Mesenchymal stem cell (in vitro differentiated cells and primary cell): ENCODE data around the gene TP53BP2.

Source experiments
- DNase-seq: peaks from one replicate; pipeline ENCODE4 v3.0.0-alpha.2; 2013
- H2AFZ ChIP-seq: one replicate; pipeline ENCODE4 v1.6.1; 2013; ENCODE audit warnings: low read depth, mild to moderate bottlenecking, control low read depth, inconsistent platforms, low read length, moderate library complexity
- H2AK5ac ChIP-seq: 2 replicates; pipeline ENCODE4 v1.6.1; 2013; ENCODE audit warnings: low read length, moderate library complexity, mild to moderate bottlenecking, inconsistent platforms; ENCODE audit not compliant: severe bottlenecking
- H2BK120ac ChIP-seq: one replicate; pipeline ENCODE4 v1.6.1; 2013; ENCODE audit warnings: low read depth, mild to moderate bottlenecking, inconsistent platforms, low read length, moderate library complexity
- H2BK12ac ChIP-seq, 2 experiments: one replicate each; pipeline ENCODE4 v1.6.1; 2013; ENCODE audit warnings: inconsistent platforms in 2 of 2, low read length in 2 of 2, mild to moderate bottlenecking in 2 of 2, moderate library complexity in 2 of 2, control low read depth in 1 of 2
- H2BK15ac ChIP-seq: one replicate; pipeline ENCODE4 v1.6.1; 2013; ENCODE audit warnings: mild to moderate bottlenecking, low read depth, inconsistent platforms; ENCODE audit not compliant: poor library complexity, severe bottlenecking
- H2BK5ac ChIP-seq: 2 replicates; pipeline ENCODE4 v1.6.1; 2013; ENCODE audit warnings: low read depth, mild to moderate bottlenecking, low read length, control low read depth, inconsistent platforms; ENCODE audit not compliant: poor library complexity, severe bottlenecking
- H3K14ac ChIP-seq, 2 experiments: one replicate each; pipeline ENCODE4 v1.6.1; 2013; ENCODE audit warnings: inconsistent platforms in 2 of 2, low read length in 2 of 2, control low read depth in 1 of 2, mild to moderate bottlenecking in 1 of 2, moderate library complexity in 1 of 2
- H3K18ac ChIP-seq, 2 experiments: one replicate each; pipeline ENCODE4 v1.6.1; 2013; ENCODE audit warnings: inconsistent platforms in 2 of 2, low read length in 2 of 2, control low read depth in 1 of 2, low read depth in 1 of 2, mild to moderate bottlenecking in 1 of 2
- H3K23ac ChIP-seq, 2 experiments: one replicate each; pipeline ENCODE4 v1.6.1; 2013; ENCODE audit warnings: inconsistent platforms in 2 of 2, low read length in 2 of 2, mild to moderate bottlenecking in 2 of 2, moderate library complexity in 2 of 2, control low read depth in 1 of 2
- H3K27ac ChIP-seq: 2 replicates; pipeline ENCODE4 v1.5.1; 2013; ENCODE audit warnings: mild to moderate bottlenecking, moderate library complexity, low read length, control low read depth, inconsistent platforms; ENCODE audit not compliant: poor library complexity, severe bottlenecking
- H3K27me3 ChIP-seq, 2 experiments: 2 replicates each; pipeline versions ENCODE4 v1.6.1 to v1.7.0; 2013; ENCODE audit warnings: low read length in 2 of 2, mild to moderate bottlenecking in 2 of 2, moderate library complexity in 2 of 2, control low read depth in 1 of 2, inconsistent platforms in 1 of 2; ENCODE audit not compliant: control insufficient read depth in 1 of 2, insufficient read depth in 1 of 2
- H3K36me3 ChIP-seq, 2 experiments: 2 replicates each; pipeline versions ENCODE4 v1.6.1 to v1.7.0; 2013; ENCODE audit warnings: low read length in 2 of 2, control low read depth in 1 of 2, inconsistent platforms in 1 of 2, low read depth in 1 of 2, mild to moderate bottlenecking in 1 of 2; ENCODE audit not compliant: insufficient read depth in 2 of 2, control insufficient read depth in 1 of 2
- H3K4ac ChIP-seq, 2 experiments: one replicate each; pipeline ENCODE4 v1.6.1; 2013; ENCODE audit warnings: inconsistent platforms in 2 of 2, low read length in 2 of 2, mild to moderate bottlenecking in 2 of 2, moderate library complexity in 2 of 2, control low read depth in 1 of 2, low read depth in 1 of 2
- H3K4me1 ChIP-seq: 2 replicates; pipeline ENCODE4 v1.6.1; 2013; ENCODE audit warnings: low read depth, low read length, control low read depth; ENCODE audit not compliant: control insufficient read depth, insufficient read depth
- H3K4me2 ChIP-seq: 2 replicates; pipeline ENCODE4 v1.6.1; 2013; ENCODE audit warnings: low read length, mild to moderate bottlenecking, inconsistent platforms; ENCODE audit not compliant: poor library complexity, severe bottlenecking
- H3K4me3 ChIP-seq, 2 experiments: 2 replicates each; pipeline versions ENCODE4 v1.5.1 to v1.7.0; 2013; ENCODE audit warnings: low read length in 2 of 2, mild to moderate bottlenecking in 2 of 2, control low read depth in 1 of 2, low read depth in 1 of 2; ENCODE audit not compliant: insufficient read depth in 1 of 2
- H3K79me1 ChIP-seq: replicated peaks from 2 replicates; pipeline ENCODE4 v1.6.1; 2013; ENCODE audit warnings: mild to moderate bottlenecking, control low read depth, low read length, inconsistent platforms; ENCODE audit not compliant: poor library complexity, severe bottlenecking
- H3K9ac ChIP-seq: 2 replicates; pipeline ENCODE4 v1.7.0; 2013; ENCODE audit warnings: mild to moderate bottlenecking, low read length, moderate library complexity
- H3K9me3 ChIP-seq: 2 replicates; pipeline ENCODE4 v1.7.0; 2013; ENCODE audit warnings: mild to moderate bottlenecking, low read length; ENCODE audit not compliant: control insufficient read depth
- H4K8ac ChIP-seq: one replicate; pipeline ENCODE4 v1.6.1; 2013; ENCODE audit warnings: inconsistent platforms, mild to moderate bottlenecking, low read length, moderate library complexity
- H4K91ac ChIP-seq: one replicate; pipeline ENCODE4 v1.6.1; 2013; ENCODE audit warnings: mild to moderate bottlenecking, low read length, inconsistent platforms
- WGBS: methylation state at CpG from one replicate; pipeline ENCODE4 v1.1.7; 2013; ENCODE audit warnings: mixed read lengths; 5-methylcytosine and 5-hydroxymethylcytosine counted together

TP53BP2 gene

GRCh38 chr1:223754681-223755431 lies 90.9 kb downstream of the TP53BP2 start:
- Histone ChIP-seq H3K18ac (no peak overlapping the region), H4K91ac (no peak overlapping the region), H3K23ac (no peak overlapping the region), H3K4ac (no peak overlapping the region), H3K4me2 (no peak overlapping the region), H4K8ac (peak overlapping the region; percentile 29), H3K4me1 (no peaks in the 10 kb centered on the region), H3K14ac (no peak overlapping the region), H2BK5ac (no peak overlapping the region), H3K27ac (no peak overlapping the region), H2AFZ (no peak overlapping the region), H3K9ac (no peak overlapping the region), H3K36me3 (peaks cover 91 to 100% of the 10 kb centered on the region in 2 experiments), H2BK120ac (no peak overlapping the region), H2BK15ac (no peak overlapping the region), H3K27me3 (no peaks in the 10 kb centered on the region), H3K79me1 (peaks cover 65% of the 10 kb centered on the region), H2AK5ac (no peak overlapping the region), H2BK12ac (no peak overlapping the region), H3K4me3 (no peak overlapping the region), H3K9me3 (no peaks in the 10 kb centered on the region)
- DNase-seq = no peak
- WGBS = 99% methylated on average over 17 of the region's 17 CpGs

GRCh38 chr1:223752721-223753515 lies 92.8 kb downstream of the TP53BP2 start:
- H3K4me1 ChIP-seq = peaks cover 9% of the 10 kb centered on the region
- no peak overlapping the region for H3K4ac ChIP-seq
- H2BK120ac ChIP-seq = no peak overlapping the region
- peak overlapping the region; percentile 61 for H4K8ac ChIP-seq
- H3K27ac ChIP-seq = no peak overlapping the region
- peak overlapping the region in 1 of 2 experiments; percentile 15 for H2BK12ac ChIP-seq
- H4K91ac ChIP-seq = no peak overlapping the region
- no peak overlapping the region for H3K14ac ChIP-seq
- H2AFZ ChIP-seq = no peak overlapping the region
- H2AK5ac ChIP-seq = no peak overlapping the region
- no peak overlapping the region for H3K4me2 ChIP-seq
- no peaks in the 10 kb centered on the region for H3K27me3 ChIP-seq
- no peaks in the 10 kb centered on the region for H3K9me3 ChIP-seq
- WGBS = 80% methylated on average over 15 of the region's 15 CpGs
- H3K9ac ChIP-seq = peak overlapping the region; percentile 15
- H3K4me3 ChIP-seq = no peak overlapping the region
- no peak for DNase-seq
- H3K18ac ChIP-seq = peak overlapping the region in 1 of 2 experiments; percentile 6
- peak overlapping the region; percentile 34 for H2BK15ac ChIP-seq
- H2BK5ac ChIP-seq = no peak overlapping the region
- H3K36me3 ChIP-seq = peaks cover 86 to 89% of the 10 kb centered on the region in 2 experiments
- peak overlapping the region in 1 of 2 experiments; percentile 6 for H3K23ac ChIP-seq
- peaks cover 50% of the 10 kb centered on the region for H3K79me1 ChIP-seq

- H3K4me1 ChIP-seq = peaks cover 12% of the 10 kb centered on the region
- 91% methylated on average over 4 of the region's 4 CpGs for WGBS
- H3K4ac ChIP-seq = no peak overlapping the region
- DNase-seq = no peak
- no peak overlapping the region for H2AFZ ChIP-seq
- peaks cover 82 to 89% of the 10 kb centered on the region in 2 experiments for H3K36me3 ChIP-seq
- no peak overlapping the region for H4K91ac ChIP-seq
- H3K23ac ChIP-seq = peak overlapping the region in 1 of 2 experiments; percentile 9
- no peak overlapping the region for H3K4me2 ChIP-seq
- no peak overlapping the region for H2BK5ac ChIP-seq
- no peak overlapping the region for H2AK5ac ChIP-seq
- H3K4me3 ChIP-seq = no peak overlapping the region
- H3K79me1 ChIP-seq = peaks cover 47% of the 10 kb centered on the region
- H2BK15ac ChIP-seq = no peak overlapping the region
- no peaks in the 10 kb centered on the region for H3K27me3 ChIP-seq
- H2BK120ac ChIP-seq = no peak overlapping the region
- H3K18ac ChIP-seq = no peak overlapping the region
- no peak overlapping the region for H3K27ac ChIP-seq
- H3K9me3 ChIP-seq = no peaks in the 10 kb centered on the region
- no peak overlapping the region for H4K8ac ChIP-seq
- no peak overlapping the region for H3K14ac ChIP-seq
- H3K9ac ChIP-seq = no peak overlapping the region
- H2BK12ac ChIP-seq = no peak overlapping the region
These were observed 94.1 kb downstream of the TP53BP2 start for GRCh38 chr1:223751696-223752095.
